Thyroid gland (tissue), 4 donors: Measurements from ENCODE around the gene ACSF3. TPM values are rescaled to one million over a fixed set of nuclear protein-coding genes. Genes with fewer than 3 reads are reported as not detected.

Experiments used
- DNase-seq, 2 donors: peaks; one replicate each; pipeline ENCODE4 v3.0.0-alpha.2; 2019
- H3K27ac ChIP-seq, 3 donors: fragments of 200-600 bp; sonication (generic); 1 replicate in 2 of 3; 2 replicates in 1 of 3; pipeline ENCODE4 v1.5.1; 2016 to 2019; ENCODE audit warnings: mild to moderate bottlenecking in 1 of 3, moderate library complexity in 1 of 3
- H3K27me3 ChIP-seq: fragments of 200-600 bp; sonication (generic); one replicate; pipeline ENCODE4 v1.5.1; 2019
- H3K36me3 ChIP-seq, 2 donors: fragments of 200-600 bp; sonication (generic); one replicate each; pipeline ENCODE4 v1.5.1; 2016 to 2019
- H3K4me1 ChIP-seq, 2 donors: fragments of 200-600 bp; sonication (generic); one replicate each; pipeline ENCODE4 v1.5.1; 2017 to 2019
- H3K4me3 ChIP-seq, 3 donors: fragments of 200-600 bp; sonication (generic); replicated peaks in 1 of 3; 1 replicate in 2 of 3; 2 replicates in 1 of 3; pipeline ENCODE4 v1.5.1; 2016; ENCODE audit warnings: mild to moderate bottlenecking in 1 of 3
- H3K9me3 ChIP-seq: fragments of 200-600 bp; sonication (generic); one replicate; pipeline ENCODE4 v1.5.1; 2017
- POLR2A ChIP-seq, 2 donors: fragments of 450-650 bp; IDR thresholded peaks; one replicate each; pipeline ENCODE4 v1.6.1; 2017; ENCODE audit warnings: antibody characterized with exemption in 2 of 2, mild to moderate bottlenecking in 2 of 2, moderate library complexity in 1 of 2
- WGBS, 2 donors: methylation state at CpG; one replicate each; pipeline ENCODE4 v1.1.5; 2017; 5-methylcytosine and 5-hydroxymethylcytosine counted together
- intact Hi-C: fragments of 100-400 bp; cut with DNase I; formaldehyde crosslinking; loops from one replicate; pipeline ENCODE4 v1.15.1; 2023
- total RNA-seq, 4 donors: library from RNA; depleted of rRNA; stranded (reverse); fragments of >200 nt; gene quantifications; one replicate each; pipeline ENCODE4 v1.2.3, GENCODE V29; 2016
- TF ChIP-seq, protein P1 (sequence below), 6 experiments: fragments of 200-600 bp in 3 of 6; fragments of 450-650 bp in 3 of 6; sonication (generic) in 3 of 6; IDR thresholded peaks; one replicate each; pipeline ENCODE4 v1.5.1; 2016 to 2019; ENCODE audit warnings: antibody characterized with exemption in 6 of 6, mild to moderate bottlenecking in 2 of 6, inconsistent platforms in 1 of 6, moderate library complexity in 1 of 6

The ACSF3 gene
- total RNA-seq, 4 donors from 2014 or later: 30.1 to 51.2 (median 33.4) TPM

DNA sequence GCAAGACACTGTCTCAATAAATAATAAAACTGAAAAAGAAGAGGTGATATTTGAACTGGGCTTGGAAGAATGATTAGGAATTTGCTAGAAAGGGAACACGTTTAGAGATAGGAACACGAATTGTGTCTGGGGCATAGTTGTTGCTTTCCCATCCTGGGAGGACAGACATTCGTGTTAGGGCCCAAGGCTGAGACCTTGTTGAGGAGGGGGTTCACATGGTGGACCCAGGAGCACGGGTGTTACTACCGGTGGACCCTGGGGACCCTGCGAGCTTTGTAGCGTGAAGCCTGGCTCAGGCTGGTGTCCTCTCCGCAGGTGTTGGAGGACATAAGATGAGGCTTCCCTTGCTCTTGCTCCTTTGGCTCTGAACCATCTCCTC lies 1.2 kb downstream of the ACSF3 start:
- no peak for TF ChIP-seq POLR2A (IDR thresholded peaks at IDR 0.05)
- TF ChIP-seq, protein P1, sequence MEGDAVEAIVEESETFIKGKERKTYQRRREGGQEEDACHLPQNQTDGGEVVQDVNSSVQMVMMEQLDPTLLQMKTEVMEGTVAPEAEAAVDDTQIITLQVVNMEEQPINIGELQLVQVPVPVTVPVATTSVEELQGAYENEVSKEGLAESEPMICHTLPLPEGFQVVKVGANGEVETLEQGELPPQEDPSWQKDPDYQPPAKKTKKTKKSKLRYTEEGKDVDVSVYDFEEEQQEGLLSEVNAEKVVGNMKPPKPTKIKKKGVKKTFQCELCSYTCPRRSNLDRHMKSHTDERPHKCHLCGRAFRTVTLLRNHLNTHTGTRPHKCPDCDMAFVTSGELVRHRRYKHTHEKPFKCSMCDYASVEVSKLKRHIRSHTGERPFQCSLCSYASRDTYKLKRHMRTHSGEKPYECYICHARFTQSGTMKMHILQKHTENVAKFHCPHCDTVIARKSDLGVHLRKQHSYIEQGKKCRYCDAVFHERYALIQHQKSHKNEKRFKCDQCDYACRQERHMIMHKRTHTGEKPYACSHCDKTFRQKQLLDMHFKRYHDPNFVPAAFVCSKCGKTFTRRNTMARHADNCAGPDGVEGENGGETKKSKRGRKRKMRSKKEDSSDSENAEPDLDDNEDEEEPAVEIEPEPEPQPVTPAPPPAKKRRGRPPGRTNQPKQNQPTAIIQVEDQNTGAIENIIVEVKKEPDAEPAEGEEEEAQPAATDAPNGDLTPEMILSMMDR (IDR thresholded peaks at IDR 0.05): no peak
- Histone ChIP-seq H3K4me3 (peak overlapping the region in 1 of 3 donors; percentile 61), H3K36me3 (no peaks in the 10 kb centered on the region), H3K9me3 (no peaks in the 10 kb centered on the region), H3K27ac (no peak overlapping the region), H3K27me3 (no peaks in the 10 kb centered on the region), H3K4me1 (peaks cover 24 to 34% of the 10 kb centered on the region in 2 donors)
- 84 to 85% methylated on average over 8 of the region's 8 CpGs for WGBS, 2 donors
- DNase-seq: no peak
- intact Hi-C loops: loop anchor here (10.0 kb wide), 1 partner anchor 280 kb away; the partner anchor contains the start of gene APRT

DNA sequence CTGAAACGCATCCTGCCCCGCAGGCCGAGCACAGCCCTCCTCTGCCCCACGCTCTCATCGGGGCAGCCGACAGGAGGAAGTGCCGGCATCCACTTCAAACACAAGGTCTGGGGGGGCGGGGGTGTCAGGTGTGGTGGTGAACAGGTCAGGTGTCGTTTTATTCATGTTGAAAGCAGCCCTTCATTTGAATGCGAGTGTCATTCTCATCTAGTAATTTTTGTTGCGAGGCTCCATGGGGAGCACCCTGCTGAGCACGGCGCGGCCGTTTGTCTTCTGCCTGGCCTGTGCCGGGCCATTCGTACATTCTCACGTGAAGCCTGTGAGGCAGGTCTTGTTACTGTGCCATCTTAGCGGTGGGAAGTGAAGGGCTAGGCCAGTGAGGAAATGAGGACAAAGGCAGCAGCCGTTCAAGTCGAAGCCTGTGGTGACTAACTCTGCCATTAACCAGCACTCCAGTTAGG lies 1.9 kb downstream of the ACSF3 start:
- no peak overlapping the region for H3K4me3 ChIP-seq
- H3K27ac ChIP-seq: no peak overlapping the region
- H3K36me3 ChIP-seq: no peaks in the 10 kb centered on the region
- 72 to 75% methylated on average over 21 of the region's 21 CpGs for WGBS, 2 donors
- H3K9me3 ChIP-seq: no peaks in the 10 kb centered on the region
- DNase-seq: no peak
- peaks cover 24 to 34% of the 10 kb centered on the region in 2 donors for H3K4me1 ChIP-seq
- intact Hi-C loops: loop anchor here (10.0 kb wide), 1 partner anchor 281 kb away; the partner anchor contains the start of gene APRT
- no peak for TF ChIP-seq POLR2A (IDR thresholded peaks at IDR 0.05)
- TF ChIP-seq, protein P1 (IDR thresholded peaks at IDR 0.05): no peak
- H3K27me3 ChIP-seq: no peaks in the 10 kb centered on the region

DNA sequence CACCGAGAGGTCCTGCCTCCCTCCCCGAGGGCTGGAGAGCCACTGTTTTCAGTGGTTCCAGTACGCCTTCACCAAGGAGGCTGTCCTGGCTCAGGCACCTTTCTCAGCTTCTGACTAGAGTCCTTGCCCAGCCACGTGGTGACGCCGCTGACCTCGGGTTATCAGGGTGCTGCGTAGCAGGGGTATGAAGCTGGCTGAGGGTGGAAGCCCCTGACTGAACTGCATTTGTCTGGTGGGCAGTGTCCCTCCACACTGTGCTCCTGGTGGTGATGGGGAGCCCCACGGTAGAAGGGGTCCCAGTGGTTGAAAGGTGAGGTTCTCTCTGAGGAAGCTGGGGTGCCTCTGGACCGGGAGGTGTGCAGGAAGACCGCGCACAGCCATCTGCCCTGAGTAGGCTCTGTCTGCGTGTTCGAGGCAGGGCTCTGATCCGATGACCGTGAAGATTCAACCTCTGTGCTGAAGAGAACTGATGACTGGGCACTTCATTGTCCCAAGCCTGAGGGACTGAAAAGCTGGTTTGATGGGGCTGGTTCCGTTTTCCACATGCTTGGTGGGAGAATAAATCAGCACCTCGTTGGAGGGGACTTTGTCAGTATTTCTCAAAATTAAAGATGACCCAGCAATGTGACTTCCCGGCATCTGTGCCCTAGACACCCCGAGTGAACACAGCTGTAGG lies 2.5 kb downstream of the ACSF3 start:
- H3K27ac ChIP-seq: no peak overlapping the region
- no peak for DNase-seq
- no peaks in the 10 kb centered on the region for H3K27me3 ChIP-seq
- peaks cover 24 to 34% of the 10 kb centered on the region in 2 donors for H3K4me1 ChIP-seq
- no peak overlapping the region for H3K4me3 ChIP-seq
- peaks cover under 1 to 2% of the 10 kb centered on the region in 2 donors for H3K36me3 ChIP-seq
- 88 to 90% methylated on average over 14 to 20 of the region's 20 CpGs for WGBS, 2 donors
- intact Hi-C loops: loop anchor here (10.0 kb wide), 1 partner anchor 281 kb away; the partner anchor contains the start of gene APRT
- no peak for TF ChIP-seq POLR2A (IDR thresholded peaks at IDR 0.05)
- TF ChIP-seq, protein P1 (IDR thresholded peaks at IDR 0.05): no peak
- no peaks in the 10 kb centered on the region for H3K9me3 ChIP-seq

DNA sequence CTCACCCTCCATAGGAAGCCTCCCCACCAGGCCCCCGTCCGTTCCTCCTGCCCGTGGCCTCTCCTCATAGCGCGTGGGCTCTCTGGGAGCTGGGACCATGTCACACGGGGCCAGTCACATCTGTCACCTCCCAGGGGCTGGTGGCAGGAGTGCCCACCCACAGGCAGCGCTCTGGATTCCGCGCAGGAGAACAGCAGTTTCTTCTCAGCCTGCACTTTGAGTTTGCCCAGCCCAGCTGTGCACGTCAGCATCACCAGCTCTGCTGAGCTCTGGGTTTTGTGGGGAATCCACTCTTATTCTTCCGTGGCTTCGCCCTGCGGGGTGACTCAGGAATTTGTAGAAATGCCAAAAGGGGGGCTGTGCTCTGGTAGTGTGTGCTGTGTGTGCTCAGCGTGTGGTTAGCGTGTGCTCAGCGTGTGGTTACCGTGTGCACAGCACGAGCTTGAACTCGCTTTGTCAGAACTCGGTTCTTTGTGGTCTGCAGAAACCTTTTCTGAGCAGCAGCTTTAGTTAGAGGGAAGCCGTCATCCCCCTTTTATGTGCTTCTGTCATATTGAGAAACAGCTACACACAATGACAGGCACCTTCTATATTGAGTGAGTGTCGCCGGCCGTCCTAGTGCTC lies 3.2 kb downstream of the ACSF3 start:
- intact Hi-C loops: loop anchor here (10.0 kb wide), 1 partner anchor 282 kb away; the partner anchor contains the start of gene APRT
- Histone ChIP-seq H3K36me3 (peaks cover 8 to 9% of the 10 kb centered on the region in 2 donors), H3K4me3 (no peak overlapping the region), H3K27ac (no peak overlapping the region), H3K27me3 (no peaks in the 10 kb centered on the region), H3K4me1 (peaks cover 24 to 34% of the 10 kb centered on the region in 2 donors), H3K9me3 (no peaks in the 10 kb centered on the region)
- WGBS, 2 donors: 83 to 84% methylated on average over 24 of the region's 24 CpGs
- no peak for DNase-seq
- no peak for TF ChIP-seq POLR2A (IDR thresholded peaks at IDR 0.05)
- TF ChIP-seq, protein P1 (IDR thresholded peaks at IDR 0.05): no peak

DNA sequence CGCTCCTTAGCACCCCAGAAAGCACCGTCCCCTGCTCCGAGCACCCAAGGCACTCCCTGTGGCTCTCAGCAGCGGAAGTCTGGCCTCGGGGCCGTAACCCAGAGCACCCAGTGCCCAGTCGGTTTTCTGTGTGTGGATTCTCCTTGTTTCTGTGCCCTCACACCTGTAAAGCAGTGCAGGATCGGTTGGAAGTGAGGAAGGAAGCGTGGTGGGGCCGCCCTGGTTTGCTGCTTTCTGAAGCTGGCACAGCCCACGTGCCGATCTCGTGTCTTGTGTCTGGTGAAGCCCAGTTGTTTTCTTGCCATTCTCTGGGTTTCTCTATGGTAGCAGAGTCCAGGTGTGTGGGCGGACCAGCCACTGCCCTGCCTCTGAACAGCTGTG lies 3.7 kb downstream of the ACSF3 start:
- peaks cover 24 to 34% of the 10 kb centered on the region in 2 donors for H3K4me1 ChIP-seq
- no peaks in the 10 kb centered on the region for H3K9me3 ChIP-seq
- no peak for DNase-seq
- 81 to 85% methylated on average over 14 of the region's 14 CpGs for WGBS, 2 donors
- TF ChIP-seq, protein P1 (IDR thresholded peaks at IDR 0.05): no peak
- TF ChIP-seq POLR2A (IDR thresholded peaks at IDR 0.05): no peak
- no peaks in the 10 kb centered on the region for H3K27me3 ChIP-seq
- H3K27ac ChIP-seq: peak overlapping the region in 1 of 3 donors; percentile 38
- no peak overlapping the region for H3K4me3 ChIP-seq
- peaks cover 10 to 12% of the 10 kb centered on the region in 2 donors for H3K36me3 ChIP-seq
- intact Hi-C loops: loop anchor here (10.0 kb wide), 1 partner anchor 283 kb away; the partner anchor contains the start of gene APRT
